ENCODE data around the gene OR13G1.
A peak's percentile ranks its signal among the peaks of the same experiment; 100 is the strongest.
"Not testable (repeated sequence)": the region's sequence is repeated elsewhere in the genome, so short reads cannot be mapped to it uniquely, and the experiment has no call there.

OR13G1 gene, protein sequence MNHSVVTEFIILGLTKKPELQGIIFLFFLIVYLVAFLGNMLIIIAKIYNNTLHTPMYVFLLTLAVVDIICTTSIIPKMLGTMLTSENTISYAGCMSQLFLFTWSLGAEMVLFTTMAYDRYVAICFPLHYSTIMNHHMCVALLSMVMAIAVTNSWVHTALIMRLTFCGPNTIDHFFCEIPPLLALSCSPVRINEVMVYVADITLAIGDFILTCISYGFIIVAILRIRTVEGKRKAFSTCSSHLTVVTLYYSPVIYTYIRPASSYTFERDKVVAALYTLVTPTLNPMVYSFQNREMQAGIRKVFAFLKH

DNA sequence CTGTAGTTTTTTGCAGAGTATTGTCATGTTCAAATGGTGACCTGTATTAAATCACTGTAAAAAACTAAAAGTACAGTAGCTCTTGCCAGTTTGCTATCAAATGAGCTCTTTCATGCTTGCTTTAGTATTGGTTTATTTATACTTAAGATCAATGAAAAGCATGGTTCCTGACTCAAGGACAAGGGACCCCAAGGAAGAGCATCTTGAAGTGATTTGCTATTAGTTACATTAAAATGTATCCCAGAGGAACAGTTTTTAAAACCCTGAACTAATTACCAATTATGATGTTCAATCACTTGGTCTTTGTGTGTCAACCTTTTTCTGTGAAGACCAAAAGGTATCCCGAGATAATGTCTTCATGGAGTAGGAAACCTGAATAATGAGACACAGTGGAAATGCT lies at the start of gene OR13G1:
Gene OR13G1 (minus strand): TSS at position 101 of the 400 bp plus-strand sequence. CDS start 6,698 bp downstream, outside the sequence.
- no peak for DNase-seq

DNA sequence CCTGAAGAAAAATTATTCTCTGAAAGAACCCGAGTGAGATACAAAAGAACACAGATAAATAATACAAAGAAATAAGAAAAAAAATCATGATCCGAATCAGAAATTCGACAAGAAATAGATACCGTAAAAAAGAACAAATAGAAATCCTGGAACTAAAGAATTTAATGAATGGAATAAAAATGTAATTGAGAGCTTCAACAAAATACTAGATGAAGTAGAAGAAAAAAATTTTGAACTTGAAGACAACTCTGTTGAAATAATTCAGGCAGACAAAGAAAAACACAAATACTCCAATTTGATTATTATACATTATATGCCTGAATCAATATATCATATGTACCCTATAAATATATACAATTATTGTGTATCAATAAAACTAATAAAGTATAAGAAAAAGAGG lies 41.7 kb upstream of the OR13G1 start:
- no peak for DNase-seq

DNA sequence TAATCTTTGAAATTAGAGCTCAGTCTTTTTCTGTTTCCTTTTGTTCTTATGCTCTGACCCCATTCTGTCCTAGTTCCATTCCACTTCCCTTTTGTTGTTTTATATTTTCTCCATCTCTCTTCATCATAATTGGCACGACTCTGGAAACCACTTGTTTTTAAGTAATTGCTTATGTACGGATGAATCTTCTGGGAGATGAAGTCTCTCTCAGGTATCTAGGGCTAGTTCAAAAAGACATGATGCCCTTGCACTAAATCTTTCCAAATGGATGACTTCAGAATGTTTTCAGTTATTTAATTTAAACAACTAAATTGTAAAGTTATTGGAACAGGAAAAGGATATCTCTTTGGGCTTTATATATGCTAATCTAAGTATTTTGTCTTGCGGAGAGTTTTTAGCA lies 37.0 kb upstream of the OR13G1 start, which contains the start of gene OR6F1:
Gene OR6F1 (minus strand): TSS at position 101 of the 400 bp plus-strand sequence. CDS start 3,891 bp downstream, outside the sequence.
- DNase-seq, result no peak

DNA sequence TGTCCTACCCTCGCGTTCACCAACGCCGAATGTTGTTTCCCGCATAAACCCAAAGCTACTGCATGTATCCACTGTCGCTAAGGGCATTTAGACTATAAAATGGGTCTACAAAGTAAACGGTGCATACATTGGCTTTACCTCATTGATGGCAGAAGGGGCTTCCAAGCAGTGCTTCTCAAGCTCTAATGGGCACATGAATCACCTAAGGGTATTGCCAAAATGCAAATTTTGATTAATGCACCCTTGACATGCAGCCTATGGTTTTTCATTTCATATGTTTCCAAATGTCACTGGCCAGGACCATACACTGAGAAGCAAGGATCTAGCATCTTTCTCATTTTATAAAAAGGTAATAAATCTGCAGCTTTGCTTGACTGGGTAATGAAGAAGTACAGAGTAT lies 34.2 kb upstream of the OR13G1 start:
- DNase-seq, result no peak

DNA sequence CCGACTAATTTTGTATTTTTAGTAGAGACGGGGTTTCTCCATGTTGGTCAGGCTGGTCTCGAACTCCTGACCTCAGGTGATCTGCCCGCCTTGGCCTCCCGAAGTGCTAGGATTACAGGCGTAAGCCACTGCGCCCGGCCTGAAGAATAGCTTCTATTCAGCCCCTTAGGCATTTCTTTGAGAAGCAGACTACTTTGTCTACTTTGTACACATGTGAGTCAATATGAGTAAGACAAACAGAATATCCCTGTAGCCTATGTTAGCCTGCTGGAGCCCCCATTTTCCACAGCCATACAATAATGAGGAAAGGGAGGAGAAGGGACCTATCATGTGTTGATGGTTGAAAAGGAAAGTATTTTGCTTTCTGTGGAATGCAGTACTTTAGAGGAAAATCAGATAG lies 31.1 kb upstream of the OR13G1 start:
- DNase-seq, result not testable (repeated sequence)

DNA sequence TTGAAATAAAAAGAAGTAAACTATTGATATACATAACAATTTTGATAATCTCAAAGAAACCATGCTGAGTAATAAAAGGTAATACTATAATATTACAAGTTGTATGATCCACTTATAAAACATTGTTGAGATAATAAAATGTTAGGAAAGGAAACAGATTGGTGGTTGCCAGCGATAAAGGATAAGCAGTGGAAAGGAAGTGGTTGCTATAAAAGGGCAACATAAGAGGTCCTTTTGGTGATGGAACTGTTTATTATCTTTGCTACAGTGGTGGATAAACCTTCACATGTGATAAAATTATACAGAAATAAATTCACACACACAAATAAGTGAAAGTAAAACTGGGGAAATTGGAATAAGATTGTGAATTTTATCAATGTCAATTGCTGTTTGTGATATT lies 21.8 kb upstream of the OR13G1 start:
- no peak for DNase-seq

DNA sequence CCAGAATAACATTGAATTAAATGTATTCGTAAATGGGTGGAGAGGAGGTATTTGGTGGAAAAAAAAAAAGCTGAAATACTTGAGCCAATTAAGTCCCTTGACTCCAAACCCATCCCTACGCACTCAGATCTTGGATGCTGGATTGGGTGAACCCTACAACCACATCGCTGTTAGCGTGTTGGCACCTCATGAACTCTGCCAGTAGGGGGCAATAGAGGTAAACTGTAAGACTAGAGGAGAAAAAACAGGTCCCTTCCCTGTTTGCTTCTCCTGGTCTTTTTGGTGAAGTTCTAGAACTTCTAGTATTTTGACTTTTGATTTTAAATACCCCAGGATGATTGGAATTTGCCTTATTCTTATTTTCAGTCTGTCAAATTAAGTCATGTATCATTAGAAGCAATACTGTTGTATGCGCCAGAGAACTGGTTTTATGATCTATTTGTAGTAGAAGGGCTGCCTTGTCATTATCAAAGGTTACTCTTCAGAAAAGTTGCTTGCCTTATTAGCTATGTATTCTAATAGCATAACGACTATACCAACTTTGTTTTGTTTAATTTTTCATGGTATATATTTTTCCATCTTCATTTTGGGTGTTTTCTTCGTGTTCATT lies 1.9 kb upstream of the OR13G1 start:
- no peak for DNase-seq

DNA sequence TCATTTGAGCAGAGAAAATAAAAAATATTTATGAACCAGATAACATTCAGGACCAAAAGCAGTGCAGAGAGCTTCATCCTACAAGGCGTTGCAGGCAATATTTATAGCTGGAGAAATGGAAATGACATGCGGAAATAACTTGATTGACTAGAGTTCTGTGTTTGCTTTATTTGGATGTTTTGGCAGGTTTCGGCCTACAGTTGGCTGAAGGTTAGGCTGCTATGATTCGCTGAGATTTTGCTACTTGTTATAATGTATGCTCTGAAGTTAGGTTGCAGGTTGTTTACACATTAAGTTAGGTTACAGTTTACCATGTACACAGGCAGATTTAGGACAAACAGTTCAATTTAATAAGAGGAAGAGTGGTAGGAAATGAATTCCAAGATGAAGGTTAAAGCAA lies 632 bp upstream of the OR13G1 start:
- no peak for DNase-seq

DNA sequence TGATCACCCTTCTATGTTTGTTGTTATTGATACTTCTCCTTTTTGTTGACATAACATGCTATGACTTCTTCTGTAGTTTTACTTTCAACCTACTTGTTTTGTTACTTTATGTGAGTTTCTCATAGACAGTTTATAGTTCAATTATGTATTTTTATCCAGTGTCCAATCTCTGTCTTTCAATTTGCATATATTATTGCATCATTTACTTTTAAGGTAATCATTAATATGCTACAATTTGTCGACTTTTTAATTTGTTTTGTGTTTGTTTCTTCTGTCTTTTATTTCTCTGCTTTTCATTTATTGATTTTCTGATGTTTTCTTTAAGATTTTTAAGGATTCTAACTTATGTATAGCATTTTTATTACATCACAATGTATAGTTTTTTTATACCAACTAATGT lies 10.3 kb downstream of the OR13G1 start:
- no peak for DNase-seq

DNA sequence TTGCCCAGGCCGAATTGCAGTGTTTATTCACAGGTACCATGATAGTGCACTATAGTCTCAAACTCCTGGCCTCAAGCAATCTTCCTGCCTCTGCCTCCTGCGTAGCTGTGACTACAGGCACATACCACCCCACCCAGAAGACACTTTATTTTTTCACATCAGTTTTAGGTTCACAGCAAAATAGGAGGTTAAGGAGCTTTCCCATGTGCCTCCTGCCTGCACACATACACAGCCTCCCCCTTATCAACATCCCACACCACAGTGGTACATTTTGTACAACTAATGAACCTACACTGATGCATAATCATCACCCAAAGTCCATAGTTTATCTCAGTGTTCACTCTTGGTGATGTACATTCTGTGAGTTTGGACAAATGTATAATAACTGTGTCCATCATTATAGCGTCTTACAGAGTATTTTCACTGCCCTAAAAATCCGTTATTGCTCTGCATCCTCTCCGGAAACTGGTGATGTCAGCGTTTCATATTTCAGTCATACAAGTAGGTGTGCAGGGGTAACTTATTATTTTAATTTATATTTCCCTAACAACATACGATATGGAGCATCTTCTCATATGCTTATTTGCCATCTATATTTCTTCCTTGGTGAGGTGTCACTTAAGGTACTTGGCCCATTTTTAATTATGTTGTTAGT lies 23.2 kb downstream of the OR13G1 start:
- DNase-seq, result no peak

DNA sequence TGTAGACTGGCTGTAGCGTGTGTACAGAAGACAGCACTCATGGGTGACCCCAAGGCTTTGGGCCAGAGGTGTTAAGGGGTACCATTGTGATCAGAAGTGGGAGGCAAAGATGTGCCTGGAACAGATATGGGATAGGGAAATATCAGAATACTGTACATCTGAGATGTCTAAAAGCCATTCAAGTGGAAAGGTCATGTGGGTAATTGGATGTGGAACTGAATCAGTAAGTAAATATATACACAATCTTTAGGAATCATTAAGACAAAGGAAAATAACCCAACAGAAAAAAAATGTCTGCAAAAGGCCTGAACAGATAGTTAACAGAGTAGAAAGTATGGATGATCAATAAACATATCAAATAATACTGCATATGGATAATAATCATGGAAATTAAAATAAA lies 26.5 kb downstream of the OR13G1 start:
- DNase-seq, result no peak

DNA sequence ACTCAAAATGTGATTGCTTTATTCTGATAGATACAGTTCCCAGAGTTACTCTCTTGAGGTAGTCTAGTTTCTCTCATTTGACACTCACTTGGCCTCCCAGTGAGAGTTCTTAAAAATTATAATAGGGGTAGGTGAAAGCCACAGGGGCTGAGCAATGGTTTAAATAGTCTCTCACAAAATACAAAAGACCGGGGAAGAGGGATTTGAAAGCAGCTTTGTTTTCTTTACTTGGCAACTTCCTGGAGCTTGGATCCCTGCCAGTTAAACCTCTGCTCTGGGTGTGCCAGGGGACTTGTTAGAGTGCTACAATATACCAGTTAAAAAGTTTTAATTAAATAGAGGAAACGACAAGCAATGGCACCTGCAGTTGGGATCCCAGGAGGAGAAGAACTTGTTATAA lies 31.7 kb downstream of the OR13G1 start:
- DNase-seq, result no peak

DNA sequence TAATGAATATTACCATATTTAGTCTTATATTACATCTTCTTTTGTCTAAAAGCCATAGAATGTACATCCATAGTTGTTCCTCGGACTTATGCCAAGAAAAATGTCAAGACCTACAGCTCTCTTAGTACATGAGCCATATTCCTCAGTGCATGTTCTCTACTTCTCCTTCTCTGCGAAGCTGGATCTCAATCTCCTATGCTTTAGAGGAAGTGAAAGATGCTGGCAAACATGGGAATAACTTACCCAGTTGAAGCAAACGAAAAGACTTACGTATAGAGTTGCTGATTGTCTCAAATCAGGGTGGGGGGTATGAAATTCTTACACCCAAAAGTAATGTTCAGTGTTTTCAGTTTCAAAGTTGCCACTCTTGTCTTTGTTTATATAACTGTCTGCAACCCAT lies 32.7 kb downstream of the OR13G1 start:
- DNase-seq, result no peak

DNA sequence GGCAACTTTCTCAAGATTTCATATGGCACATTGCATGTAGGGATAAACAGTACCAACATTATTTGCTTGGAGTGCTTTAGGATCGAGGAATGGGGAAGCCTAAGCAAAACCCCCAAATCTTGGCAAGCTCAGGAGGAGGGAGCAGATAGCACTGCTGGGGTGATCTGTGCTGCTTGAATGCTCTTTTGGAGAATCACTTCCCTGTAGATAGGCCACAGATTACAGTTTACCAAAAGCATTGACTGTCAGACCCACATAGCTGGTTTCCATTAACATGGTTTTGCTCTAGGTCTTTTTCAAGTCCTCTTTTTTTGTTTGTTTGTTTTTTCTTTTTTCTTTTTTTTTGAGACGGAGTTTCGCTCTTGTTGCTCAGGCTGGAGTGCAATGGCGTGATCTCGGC lies 36.8 kb downstream of the OR13G1 start:
- no peak for DNase-seq

DNA sequence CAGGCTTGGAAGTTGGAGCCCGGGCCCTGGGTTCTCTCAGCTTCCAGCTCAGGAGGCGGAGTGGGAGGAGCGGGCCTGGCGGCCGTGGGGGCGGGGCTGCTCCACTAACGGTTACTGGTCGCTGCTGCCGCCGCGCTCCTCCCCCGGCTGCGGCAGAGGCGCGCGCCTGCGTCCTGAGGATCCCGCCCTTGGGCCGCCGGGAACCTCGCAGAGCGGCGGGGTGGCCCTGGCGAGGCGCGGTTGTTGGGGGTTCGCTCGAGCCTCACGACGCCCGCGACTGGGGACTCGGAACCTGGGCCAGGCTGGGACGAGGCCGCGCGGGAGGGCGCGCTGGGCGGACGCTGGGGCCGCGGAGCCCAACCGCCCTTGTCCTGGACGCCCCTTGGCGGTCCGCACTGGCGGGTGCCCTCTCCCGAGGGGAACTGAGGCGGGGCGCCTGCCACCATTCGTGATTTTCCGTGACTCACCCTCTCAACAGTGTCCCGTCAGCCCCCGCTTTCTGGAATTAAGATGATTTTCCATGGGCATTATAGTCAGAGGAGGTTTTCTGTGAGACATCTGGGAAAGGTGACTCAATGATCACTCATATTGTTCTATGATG lies 40.1 kb downstream of the OR13G1 start:
- peak in 1 of 2 donors; percentile 7 for DNase-seq

DNA sequence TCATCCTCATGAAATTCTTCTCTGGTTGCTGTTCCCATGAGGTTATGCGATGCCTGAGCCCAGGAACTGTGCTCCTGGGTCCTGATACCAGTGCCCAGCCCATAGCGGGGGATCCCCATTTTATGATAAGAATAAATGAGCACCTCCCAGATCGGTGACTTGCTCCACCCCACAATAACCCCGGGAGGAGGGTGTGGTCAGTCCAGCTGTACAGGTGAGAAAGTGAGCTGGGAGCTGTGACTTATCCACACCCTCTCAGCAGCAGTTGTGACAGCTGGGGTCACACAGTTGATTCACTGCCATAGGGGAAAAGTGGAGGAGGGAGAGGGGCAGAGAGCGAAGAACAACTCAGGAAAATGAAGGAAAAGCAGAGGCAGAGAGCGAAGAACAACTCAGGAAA lies 40.8 kb downstream of the OR13G1 start:
- no peak for DNase-seq

DNA sequence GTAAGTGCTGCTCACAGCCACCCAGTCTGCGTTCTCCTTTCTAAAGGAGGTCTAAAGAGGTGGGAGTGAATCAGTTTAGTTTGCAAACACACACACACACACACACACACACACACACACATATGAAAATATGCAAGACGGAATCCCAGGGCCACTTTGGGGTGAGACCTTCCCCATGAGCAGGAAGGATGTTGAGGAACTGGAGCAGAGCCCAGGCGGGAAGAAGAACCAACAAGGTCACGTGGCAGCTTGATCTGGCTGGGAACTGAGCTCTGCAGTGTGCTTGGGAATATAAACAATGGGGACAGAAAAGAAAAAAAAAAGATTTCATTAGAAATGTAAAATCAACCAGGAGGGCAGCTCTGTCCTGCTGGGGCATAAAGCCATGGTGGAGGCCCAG lies 41.5 kb downstream of the OR13G1 start:
- no peak for DNase-seq

DNA sequence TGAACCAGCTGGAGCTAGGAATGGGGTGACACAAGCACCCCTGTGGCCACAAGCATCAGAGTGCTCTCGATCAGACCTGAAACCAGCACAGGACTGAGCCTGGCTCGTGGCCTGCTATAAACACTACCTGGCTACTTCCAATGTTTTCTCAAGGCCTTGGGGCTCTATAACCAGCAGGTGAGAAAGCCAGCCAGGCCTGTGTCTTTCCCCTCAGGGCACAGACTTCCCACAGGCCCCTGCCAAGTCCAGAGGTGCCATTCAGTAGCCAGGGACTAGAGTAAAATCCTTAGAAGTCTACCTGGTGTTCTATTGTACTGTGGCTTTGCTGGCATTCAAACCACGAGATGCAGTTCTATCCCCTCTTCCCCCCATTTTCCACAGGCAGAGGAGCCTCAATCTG lies 51.6 kb downstream of the OR13G1 start:
- DNase-seq, result no peak

Measured in activated CD4-positive, alpha-beta T cell treated with anti-CD3 and anti-CD28 coated beads for 4 hours (primary cell).